ENCODE results near the gene VOPP1. TPM values are rescaled to one million over a fixed set of nuclear protein-coding genes. Genes with fewer than 3 reads are reported as not detected.

The VOPP1 gene
- total and polyA plus RNA-seq, 12 donors, result 9.3 to 42.9 (median 22.8) TPM

- DNase-seq (no peak), ATAC-seq (no peak)
- Histone ChIP-seq H3K27ac (no peak overlapping the region), H3K4me1 (peaks cover 0 to 36% (median 16%) of the 10 kb centered on the region in 9 donors), H3K4me3 (no peak overlapping the region), H3K27me3 (no peaks in the 10 kb centered on the region), H3K9me3 (peaks cover 0 to 6% (median 0%) of the 10 kb centered on the region in 11 donors), H3K36me3 (no peaks in the 10 kb centered on the region)
- 96% methylated on average over 5 of the region's 5 CpGs for WGBS, 2 donors
- no peak for TF ChIP-seq CTCF (IDR thresholded peaks at IDR 0.05)
- intact Hi-C loops (cut with DNase I), result no loop called here
Measured at GRCh38 chr7:55441002-55441401, 131.3 kb downstream of the VOPP1 start.

GRCh38 chr7:55440040-55440690 is 132.1 kb downstream of the VOPP1 start:
- no peaks in the 10 kb centered on the region for H3K27me3 ChIP-seq
- no peaks in the 10 kb centered on the region for H3K36me3 ChIP-seq
- DNase-seq, result no peak

GRCh38 chr7:55439627-55440026 is 132.7 kb downstream of the VOPP1 start:
- no peaks in the 10 kb centered on the region for H3K27me3 ChIP-seq
- no peaks in the 10 kb centered on the region for H3K36me3 ChIP-seq
- H3K27ac ChIP-seq, result peak overlapping the region in 1 of 10 donors; percentile 13
- H3K9me3 ChIP-seq, result no peaks in the 10 kb centered on the region
- TF ChIP-seq CTCF (IDR thresholded peaks at IDR 0.05), result no peak
- no peak overlapping the region for H3K4me3 ChIP-seq
- WGBS, 2 donors, result 58 to 67% methylated on average over 10 of the region's 10 CpGs
- intact Hi-C loops (cut with DNase I), result loop anchor here in 4 of 10 donors (5.0 to 10.0 kb wide), 4 partner anchors 65 to 158 kb away; no protein-coding TSS in a partner anchor
- no peak for DNase-seq
- H3K4me1 ChIP-seq, result peaks cover 0 to 35% (median 16%) of the 10 kb centered on the region in 9 donors
- ATAC-seq, result peak in 5 of 8 donors; percentile 2 to 48 (median 28)

More at GRCh38 chr7:55440040-55440690, 132.1 kb downstream of the VOPP1 start:
- 59 to 67% methylated on average over 13 of the region's 13 CpGs for WGBS, 2 donors
- peaks cover 0 to 35% (median 16%) of the 10 kb centered on the region in 9 donors for H3K4me1 ChIP-seq
- peak overlapping the region in 1 of 10 donors; percentile 13 for H3K27ac ChIP-seq
- H3K9me3 ChIP-seq, result peaks cover 0 to under 1% (median 0%) of the 10 kb centered on the region in 11 donors
- TF ChIP-seq CTCF (IDR thresholded peaks at IDR 0.05), result no peak
- H3K4me3 ChIP-seq, result no peak overlapping the region
- ATAC-seq, result peak in 6 of 8 donors; percentile 44 to 82 (median 64)
- intact Hi-C loops (cut with DNase I), result no loop called here

DNA sequence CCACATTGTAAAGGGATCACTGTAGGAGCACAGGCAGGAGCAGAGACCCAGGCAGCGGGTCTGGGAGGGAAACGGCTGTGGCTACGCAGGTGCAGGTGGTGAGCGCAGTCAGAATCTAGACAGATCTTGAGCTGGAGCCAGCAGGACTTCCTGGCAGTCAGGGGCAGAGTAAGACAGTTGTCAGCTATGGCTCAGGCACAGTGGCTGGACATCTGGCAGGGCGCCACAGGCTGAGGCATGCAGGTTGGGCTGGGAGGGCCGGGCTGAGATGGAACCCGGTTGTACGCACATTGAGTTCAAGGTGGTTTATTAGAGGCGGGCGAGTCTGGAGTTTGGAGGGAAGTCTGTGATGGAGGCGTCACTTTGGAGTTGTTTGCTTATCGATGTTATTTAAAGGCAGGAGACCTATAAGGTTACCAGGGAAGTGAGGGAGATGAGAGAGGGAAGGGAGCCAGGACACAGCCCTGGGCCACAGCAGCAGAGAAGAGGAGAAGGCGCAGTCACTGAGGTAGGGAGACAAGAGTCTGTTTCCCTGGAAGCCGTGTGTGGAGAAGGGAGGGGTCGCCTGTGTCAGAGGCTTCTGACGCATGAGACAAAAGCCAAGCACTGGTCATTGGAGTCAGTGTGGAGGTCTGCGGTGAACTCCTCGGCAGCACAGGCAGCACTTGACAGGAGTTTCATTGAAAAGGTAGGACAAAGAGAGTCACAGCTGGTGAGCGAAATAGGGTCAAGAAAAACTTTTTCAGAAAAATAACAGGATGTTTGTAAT is 133.4 kb downstream of the VOPP1 start:
- no peaks in the 10 kb centered on the region for H3K9me3 ChIP-seq
- intact Hi-C loops (cut with DNase I), result loop anchor here in 4 of 10 donors (5.0 to 10.0 kb wide), 4 partner anchors 66 to 158 kb away; no protein-coding TSS in a partner anchor
- ATAC-seq (peak in 7 of 8 donors; percentile 27 to 71 (median 55)), DNase-seq (peak; percentile 25 to 64)
- WGBS, 2 donors, result 42 to 46% methylated on average over 19 of the region's 19 CpGs
- no peaks in the 10 kb centered on the region for H3K27me3 ChIP-seq
- peaks cover 0 to 35% (median 16%) of the 10 kb centered on the region in 9 donors for H3K4me1 ChIP-seq
- no peak overlapping the region for H3K27ac ChIP-seq
- H3K4me3 ChIP-seq, result no peak overlapping the region
- TF ChIP-seq CTCF (IDR thresholded peaks at IDR 0.05), result no peak
- H3K36me3 ChIP-seq, result no peaks in the 10 kb centered on the region
